Endothelial cell of umbilical vein (primary cell): Measurements from ENCODE around the gene STK32C. TPM values are rescaled to one million over a fixed set of nuclear protein-coding genes. Genes with fewer than 3 reads are reported as not detected.

ENCODE experiments used
- BruUV-seq: library from RNA; stranded (reverse); fragments of 400-500 nt; replicated peaks from 2 replicates; lab custom pipeline; 2021; lab: Mats Ljungman, UMichigan
- CTCF ChIA-PET: fragments of 300-600, 350-600 bp; sonication (Branson Sonifier 250); formaldehyde crosslinking; loops from one replicate; lab custom pipeline; 2021; ENCODE audit warnings: antibody characterized with exemption, inconsistent platforms; lab: Charles Lee
- POLR2A ChIA-PET: fragments of 300-600, 350-600 bp; sonication (Branson Sonifier 250); formaldehyde crosslinking; loops from one replicate; lab custom pipeline; 2021; ENCODE audit warnings: antibody characterized with exemption, inconsistent platforms; lab: Charles Lee
- DNase-seq: peaks from one replicate; pipeline ENCODE4 v3.0.0-alpha.2; 2011; ENCODE audit warnings: low read depth, low spot score
- FAIRE-seq: peaks from 2 replicates; lab custom pipeline; 2011; peaks lifted over from hg19 to GRCh38; lab: Jason Lieb, UNC
- H2AFZ ChIP-seq: 2 replicates; pipeline ENCODE4 v1.6.0; 2012; ENCODE audit warnings: low read depth, low read length, control low read depth, inconsistent platforms
- H3K27ac ChIP-seq: 2 replicates; pipeline ENCODE4 v1.5.1; 2011; ENCODE audit warnings: low read depth, mild to moderate bottlenecking, control low read depth, low read length, moderate library complexity; ENCODE audit not compliant: insufficient read depth
- H3K27me3 ChIP-seq, 2 experiments: 2 replicates each; pipeline versions ENCODE4 v1.6.0 to v1.6.1; 2011; ENCODE audit warnings: low read length in 2 of 2, mixed read lengths in 1 of 2; ENCODE audit not compliant: control insufficient read depth in 2 of 2, insufficient read depth in 2 of 2
- H3K36me3 ChIP-seq, 2 experiments: 2 replicates in 1 of 2; 3 replicates in 1 of 2; pipeline ENCODE4 v1.5.1; 2011; ENCODE audit warnings: low read length in 2 of 2, mild to moderate bottlenecking in 1 of 2, moderate library complexity in 1 of 2; ENCODE audit not compliant: control insufficient read depth in 2 of 2, insufficient read depth in 2 of 2; ENCODE audit errors: extremely low read depth in 1 of 2
- H3K4me1 ChIP-seq: 3 replicates; pipeline ENCODE4 v1.5.1; 2011; ENCODE audit warnings: mild to moderate bottlenecking, low read length; ENCODE audit not compliant: control insufficient read depth, insufficient read depth; ENCODE audit errors: extremely low read depth
- H3K4me2 ChIP-seq: 2 replicates; pipeline ENCODE4 v1.6.1; 2011; ENCODE audit warnings: low read length, control low read depth, mixed read lengths; ENCODE audit not compliant: insufficient read depth
- H3K4me3 ChIP-seq, 3 experiments: fragments of 200-600 bp in 1 of 3; sonication (generic), shearing (Covaris generic) in 1 of 3; replicated peaks in 1 of 3; 2 replicates each; pipeline ENCODE4 v1.5.1; 2011 to 2016; ENCODE audit warnings: control low read depth in 3 of 3, low read length in 3 of 3, mild to moderate bottlenecking in 2 of 3, inconsistent platforms in 1 of 3, low read depth in 1 of 3, moderate library complexity in 1 of 3; ENCODE audit not compliant: insufficient read depth in 1 of 3
- H3K79me2 ChIP-seq: 2 replicates; pipeline ENCODE4 v1.6.0; 2012; ENCODE audit warnings: low read length, inconsistent platforms; ENCODE audit not compliant: control insufficient read depth, insufficient read depth
- H3K9ac ChIP-seq: replicated peaks from 2 replicates; pipeline ENCODE3; 2011; ENCODE audit warnings: low read length, control low read depth; ENCODE audit not compliant: insufficient read depth; ENCODE audit errors: extremely low read depth
- H3K9me1 ChIP-seq: replicated peaks from 3 replicates; pipeline ENCODE4 v1.6.0; 2011; ENCODE audit warnings: mild to moderate bottlenecking, low read length; ENCODE audit not compliant: control insufficient read depth, insufficient read depth; ENCODE audit errors: extremely low read depth
- H3K9me3 ChIP-seq: replicated peaks from 2 replicates; pipeline ENCODE4 v1.5.1; 2012; ENCODE audit warnings: low read length, inconsistent platforms; ENCODE audit not compliant: control insufficient read depth, insufficient read depth
- H4K20me1 ChIP-seq: replicated peaks from 2 replicates; pipeline ENCODE3; 2011; ENCODE audit warnings: mild to moderate bottlenecking, low read length; ENCODE audit not compliant: control insufficient read depth, insufficient read depth; ENCODE audit errors: extremely low read depth
- CTCF ChIP-seq, 2 donors: IDR thresholded peaks; 1 replicate in 1 of 2; 2 replicates in 1 of 2; pipeline ENCODE4 v1.5.1; 2011; ENCODE audit warnings: low read length in 2 of 2, mild to moderate bottlenecking in 2 of 2, moderate library complexity in 2 of 2, control low read depth in 1 of 2, inconsistent platforms in 1 of 2, low read depth in 1 of 2; ENCODE audit not compliant: insufficient read depth in 1 of 2; ENCODE audit errors: extremely low read depth in 1 of 2
- EZH2 ChIP-seq: IDR thresholded peaks from 2 replicates; pipeline ENCODE4 v1.6.1; 2012; ENCODE audit warnings: borderline replicate concordance, low read depth, mild to moderate bottlenecking, moderate library complexity, low read length, inconsistent platforms; ENCODE audit not compliant: severe bottlenecking
- FOS ChIP-seq: IDR thresholded peaks from 2 replicates; pipeline ENCODE4 v1.6.1; 2011; ENCODE audit warnings: mild to moderate bottlenecking, low read length, moderate library complexity, borderline replicate concordance; ENCODE audit not compliant: insufficient read depth
- GATA2 ChIP-seq: IDR thresholded peaks from 2 replicates; pipeline ENCODE4 v1.7.0; 2011; ENCODE audit warnings: low read depth, mild to moderate bottlenecking, moderate library complexity, mixed read lengths, low read length; ENCODE audit not compliant: insufficient read length, insufficient read depth
- JUN ChIP-seq: IDR thresholded peaks from 2 replicates; pipeline ENCODE4 v1.6.1; 2011; ENCODE audit warnings: borderline replicate concordance, low read depth; ENCODE audit not compliant: insufficient read length, insufficient read depth
- MYC ChIP-seq: IDR thresholded peaks from one replicate; pipeline ENCODE4 v1.6.1; 2011; ENCODE audit warnings: mild to moderate bottlenecking, low read depth, low read length
- POLR2A ChIP-seq: IDR thresholded peaks from 2 replicates; pipeline ENCODE4 v1.6.1; 2012; ENCODE audit warnings: low read depth, mild to moderate bottlenecking, control low read depth, low read length
- POLR2AphosphoS5 ChIP-seq: IDR thresholded peaks from 2 replicates; pipeline ENCODE4 v1.6.1; 2012; ENCODE audit warnings: low read depth, mild to moderate bottlenecking, control low read depth, low read length, moderate library complexity; ENCODE audit not compliant: insufficient read depth
- dilution Hi-C: fragments of 300-500 bp; cut with MboI; formaldehyde crosslinking; loops from one replicate; pipeline ENCODE4 v1.15.0; 2019; ENCODE audit warnings: low sequenced_read_pairs; ENCODE audit not compliant: extremely low pct_ligation_motif_present
- intact Hi-C: fragments of 100-400 bp; cut with micrococcal nuclease; formaldehyde crosslinking; loops from one replicate; pipeline ENCODE4 v1.10.0; 2022
- polyA plus RNA-seq, 4 experiments: library from polyadenylated mRNA; depleted of rRNA in 3 of 4; stranded (reverse) in 3 of 4; unstranded in 1 of 4; fragments of >200 nt; gene quantifications; 2 replicates each; pipeline versions ENCODE4 v1.2.1 to v1.2.3, GENCODE V29; 2011 to 2012; ENCODE audit warnings: missing spikeins in 1 of 4
- total RNA-seq: library from RNA; stranded (reverse); gene quantifications from 2 replicates; pipeline ENCODE4 v1.2.3, GENCODE V29; 2021
- TF ChIP-seq, protein P1 (sequence below): IDR thresholded peaks from 2 replicates; pipeline ENCODE4 v1.6.1; 2011; ENCODE audit not compliant: insufficient read depth, insufficient read length

STK32C gene
- total and polyA plus RNA-seq, 2 donors (not counting 3 experiments of a cell fraction or from before 2014, with no cell fraction given), result 5.4 to 14.1 TPM

DNA sequence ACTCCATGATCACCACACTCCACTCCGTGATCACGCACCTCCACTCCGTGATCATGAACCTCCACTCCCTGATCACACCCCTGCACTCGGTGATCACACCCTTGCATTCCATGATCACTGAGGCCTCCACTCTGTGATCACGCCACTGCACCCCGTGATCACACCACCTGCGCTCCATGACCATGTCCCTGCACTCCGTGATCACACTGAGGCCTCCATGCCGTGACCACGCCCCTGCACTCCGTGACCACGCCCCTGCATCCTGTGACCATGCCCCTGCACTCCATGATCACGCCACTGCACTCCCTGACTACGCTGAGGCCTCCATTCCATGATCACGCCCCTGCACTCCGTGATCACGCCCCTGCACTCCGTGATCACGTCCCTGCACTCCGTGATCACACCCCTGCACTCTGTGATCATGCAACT lies 27.1 kb downstream of the STK32C start:
- ChIA-PET CTCF (no interaction called here), POLR2A (interaction anchor here (0.6 kb wide), 1 partner anchor 27 kb away, joined by 4 read pairs; the partner anchor contains the start of gene STK32C)
- H3K4me3 ChIP-seq, result no peak overlapping the region
- no peak for FAIRE-seq
- intact Hi-C loops (no loop called here), dilution Hi-C loops (no loop called here)
- H3K4me2 ChIP-seq, result no peak overlapping the region
- H3K36me3 ChIP-seq, result no peaks in the 10 kb centered on the region
- no peaks in the 10 kb centered on the region for H3K79me2 ChIP-seq
- H3K9me1 ChIP-seq, result no peaks in the 10 kb centered on the region
- no peak for DNase-seq
- H2AFZ ChIP-seq, result no peak overlapping the region
- no peak overlapping the region for H3K9ac ChIP-seq
- BruUV-seq, result no TSS peak
- no peaks in the 10 kb centered on the region for H4K20me1 ChIP-seq
- no peak overlapping the region for H3K27ac ChIP-seq
- no peaks in the 10 kb centered on the region for H3K9me3 ChIP-seq
- H3K4me1 ChIP-seq, result no peaks in the 10 kb centered on the region
- no peaks in the 10 kb centered on the region for H3K27me3 ChIP-seq
- TF ChIP-seq GATA2 (no peak), FOS (no peak), POLR2AphosphoS5 (no peak), EZH2 (no peak), JUN (no peak), MYC (no peak), CTCF (IDR thresholded peaks at IDR 0.05; ENCODE audit: extremely low read depth in 1 of 2, insufficient read depth in 1 of 2, low read depth in 1 of 2, low read length in 2 of 2) (no peak), POLR2A (no peak)
- TF ChIP-seq, protein P1, sequence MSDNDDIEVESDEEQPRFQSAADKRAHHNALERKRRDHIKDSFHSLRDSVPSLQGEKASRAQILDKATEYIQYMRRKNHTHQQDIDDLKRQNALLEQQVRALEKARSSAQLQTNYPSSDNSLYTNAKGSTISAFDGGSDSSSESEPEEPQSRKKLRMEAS, result no peak
